ENCODE results near the gene KMT2E. TPM values are rescaled to one million over a fixed set of nuclear protein-coding genes. Genes with fewer than 3 reads are reported as not detected.

KMT2E gene
- total and polyA plus RNA-seq, 4 donors: 20.3 to 277 (median 62.8) TPM

- DNase-seq (no peak), ATAC-seq (ENCODE audit: insufficient read depth, low FRiP score) (no peak)
- H3K9me3 ChIP-seq (ENCODE audit: control insufficient read depth in 4 of 4, insufficient read depth in 3 of 4, low read length in 3 of 4): no peaks in the 10 kb centered on the region
- TF ChIP-seq, protein P1, sequence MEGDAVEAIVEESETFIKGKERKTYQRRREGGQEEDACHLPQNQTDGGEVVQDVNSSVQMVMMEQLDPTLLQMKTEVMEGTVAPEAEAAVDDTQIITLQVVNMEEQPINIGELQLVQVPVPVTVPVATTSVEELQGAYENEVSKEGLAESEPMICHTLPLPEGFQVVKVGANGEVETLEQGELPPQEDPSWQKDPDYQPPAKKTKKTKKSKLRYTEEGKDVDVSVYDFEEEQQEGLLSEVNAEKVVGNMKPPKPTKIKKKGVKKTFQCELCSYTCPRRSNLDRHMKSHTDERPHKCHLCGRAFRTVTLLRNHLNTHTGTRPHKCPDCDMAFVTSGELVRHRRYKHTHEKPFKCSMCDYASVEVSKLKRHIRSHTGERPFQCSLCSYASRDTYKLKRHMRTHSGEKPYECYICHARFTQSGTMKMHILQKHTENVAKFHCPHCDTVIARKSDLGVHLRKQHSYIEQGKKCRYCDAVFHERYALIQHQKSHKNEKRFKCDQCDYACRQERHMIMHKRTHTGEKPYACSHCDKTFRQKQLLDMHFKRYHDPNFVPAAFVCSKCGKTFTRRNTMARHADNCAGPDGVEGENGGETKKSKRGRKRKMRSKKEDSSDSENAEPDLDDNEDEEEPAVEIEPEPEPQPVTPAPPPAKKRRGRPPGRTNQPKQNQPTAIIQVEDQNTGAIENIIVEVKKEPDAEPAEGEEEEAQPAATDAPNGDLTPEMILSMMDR (IDR thresholded peaks at IDR 0.05; ENCODE audit: control extremely low read depth, extremely low read depth): no peak
- 99 to 100% methylated on average over 2 of the region's 2 CpGs for WGBS, 2 donors
- peaks cover 2 to 13% (median 9%) of the 10 kb centered on the region in 4 donors for H3K36me3 ChIP-seq (ENCODE audit: control insufficient read depth in 4 of 4, insufficient read depth in 4 of 4, low read length in 4 of 4)
- no peak overlapping the region for H3K9ac ChIP-seq (ENCODE audit: insufficient read depth in 1 of 2, low read length in 2 of 2)
- H3K4me3 ChIP-seq: no peak overlapping the region
- no peak overlapping the region for H3K27ac ChIP-seq (ENCODE audit: low read depth in 1 of 2, low read length in 1 of 2)
- no peaks in the 10 kb centered on the region for H3K27me3 ChIP-seq (ENCODE audit: control insufficient read depth in 3 of 3, insufficient read depth in 3 of 3, low read length in 2 of 3)
- peaks cover 0 to 11% (median 0%) of the 10 kb centered on the region in 5 donors for H3K4me1 ChIP-seq (ENCODE audit: control insufficient read depth in 5 of 5, insufficient read depth in 5 of 5, low read length in 5 of 5)
These were observed 41.1 kb downstream of the KMT2E start for GRCh38 chr7:105055084-105055483.

- H3K9ac ChIP-seq (ENCODE audit: insufficient read depth in 1 of 2, low read length in 2 of 2): no peak overlapping the region
- H3K36me3 ChIP-seq (ENCODE audit: control insufficient read depth in 4 of 4, insufficient read depth in 4 of 4, low read length in 4 of 4): peaks cover 2 to 13% (median 10%) of the 10 kb centered on the region in 4 donors
- no peak for DNase-seq
- H3K9me3 ChIP-seq (ENCODE audit: control insufficient read depth in 4 of 4, insufficient read depth in 3 of 4, low read length in 3 of 4): no peaks in the 10 kb centered on the region
- peaks cover 0 to 11% (median 0%) of the 10 kb centered on the region in 5 donors for H3K4me1 ChIP-seq (ENCODE audit: control insufficient read depth in 5 of 5, insufficient read depth in 5 of 5, low read length in 5 of 5)
- H3K4me3 ChIP-seq: no peak overlapping the region
- no peaks in the 10 kb centered on the region for H3K27me3 ChIP-seq (ENCODE audit: control insufficient read depth in 3 of 3, insufficient read depth in 3 of 3, low read length in 2 of 3)
- H3K27ac ChIP-seq (ENCODE audit: low read depth in 1 of 2, low read length in 1 of 2): no peak overlapping the region
- ATAC-seq (ENCODE audit: insufficient read depth, low FRiP score): no peak
- TF ChIP-seq, protein P1 (IDR thresholded peaks at IDR 0.05; ENCODE audit: control extremely low read depth, extremely low read depth): no peak
- 55 to 58% methylated on average over 1 of the region's 1 CpG for WGBS, 2 donors
These were observed 41.6 kb downstream of the KMT2E start for GRCh38 chr7:105055621-105056020.

GRCh38 chr7:105057472-105057871 lies 43.5 kb downstream of the KMT2E start:
- Histone ChIP-seq H3K9me3 (ENCODE audit: control insufficient read depth in 4 of 4, insufficient read depth in 3 of 4, low read length in 3 of 4) (no peaks in the 10 kb centered on the region), H3K9ac (ENCODE audit: insufficient read depth in 1 of 2, low read length in 2 of 2) (no peak overlapping the region), H3K4me1 (ENCODE audit: control insufficient read depth in 5 of 5, insufficient read depth in 5 of 5, low read length in 5 of 5) (peaks cover 0 to 16% (median 0%) of the 10 kb centered on the region in 5 donors), H3K27me3 (ENCODE audit: control insufficient read depth in 3 of 3, insufficient read depth in 3 of 3, low read length in 2 of 3) (no peaks in the 10 kb centered on the region), H3K36me3 (ENCODE audit: control insufficient read depth in 4 of 4, insufficient read depth in 4 of 4, low read length in 4 of 4) (peaks cover 0 to 17% (median 12%) of the 10 kb centered on the region in 4 donors), H3K27ac (ENCODE audit: low read depth in 1 of 2, low read length in 1 of 2) (no peak overlapping the region), H3K4me3 (no peak overlapping the region)
- 89 to 94% methylated on average over 4 of the region's 4 CpGs for WGBS, 2 donors
- DNase-seq (no peak), ATAC-seq (ENCODE audit: insufficient read depth, low FRiP score) (no peak)
- TF ChIP-seq, protein P1 (IDR thresholded peaks at IDR 0.05; ENCODE audit: control extremely low read depth, extremely low read depth): no peak

GRCh38 chr7:105060437-105060836 lies 46.4 kb downstream of the KMT2E start:
- H3K27me3 ChIP-seq (ENCODE audit: control insufficient read depth in 3 of 3, insufficient read depth in 3 of 3, low read length in 2 of 3): no peaks in the 10 kb centered on the region
- 88 to 91% methylated on average over 4 of the region's 4 CpGs for WGBS, 2 donors
- no peak overlapping the region for H3K4me3 ChIP-seq
- ATAC-seq (ENCODE audit: insufficient read depth, low FRiP score) (no peak), DNase-seq (no peak)
- TF ChIP-seq, protein P1 (IDR thresholded peaks at IDR 0.05; ENCODE audit: control extremely low read depth, extremely low read depth): no peak
- H3K27ac ChIP-seq (ENCODE audit: low read depth in 1 of 2, low read length in 1 of 2): no peak overlapping the region
- H3K9ac ChIP-seq (ENCODE audit: insufficient read depth in 1 of 2, low read length in 2 of 2): no peak overlapping the region
- H3K36me3 ChIP-seq (ENCODE audit: control insufficient read depth in 4 of 4, insufficient read depth in 4 of 4, low read length in 4 of 4): peaks cover 0 to 25% (median 9%) of the 10 kb centered on the region in 4 donors
- no peaks in the 10 kb centered on the region for H3K9me3 ChIP-seq (ENCODE audit: control insufficient read depth in 4 of 4, insufficient read depth in 3 of 4, low read length in 3 of 4)
- peaks cover 0 to 8% (median 0%) of the 10 kb centered on the region in 5 donors for H3K4me1 ChIP-seq (ENCODE audit: control insufficient read depth in 5 of 5, insufficient read depth in 5 of 5, low read length in 5 of 5)

Measured in lung (tissue), 12 donors.